Coronary artery (tissue), 2 donors: Measurements from ENCODE around the gene PRKAB2.

Experiments used
- DNase-seq: peaks from one replicate; pipeline ENCODE4 v3.0.0-alpha.2; 2017; ENCODE audit warnings: low spot score
- H3K27ac ChIP-seq, 2 donors: fragments of 200-600 bp; sonication (generic); one replicate each; pipeline ENCODE4 v1.5.1; 2016 to 2019
- H3K4me3 ChIP-seq: fragments of 200-600 bp; sonication (generic); 2 replicates; pipeline ENCODE4 v1.5.1; 2016; ENCODE audit warnings: mild to moderate bottlenecking, moderate library complexity
- CTCF ChIP-seq: fragments of 200-600 bp; sonication (generic); IDR thresholded peaks from one replicate; pipeline ENCODE4 v1.5.1; 2019; ENCODE audit warnings: antibody characterized with exemption

Gene PRKAB2

GRCh38 chr1:147214325-147214724 lies 42.1 kb upstream of the PRKAB2 start:
- H3K4me3 ChIP-seq = no peak overlapping the region
- DNase-seq = no peak
- no peak overlapping the region for H3K27ac ChIP-seq
- no peak for TF ChIP-seq CTCF

- no peak for DNase-seq
- Histone ChIP-seq H3K27ac (no peak overlapping the region), H3K4me3 (no peak overlapping the region)
- TF ChIP-seq CTCF = no peak
These were observed 41.0 kb upstream of the PRKAB2 start for GRCh38 chr1:147213271-147213670.

- no peak overlapping the region for H3K27ac ChIP-seq
These were observed 39.3 kb upstream of the PRKAB2 start for GRCh38 chr1:147211577-147211976.

GRCh38 chr1:147210987-147211386 lies 38.7 kb upstream of the PRKAB2 start:
- TF ChIP-seq CTCF = no peak
- DNase-seq = no peak
- H3K27ac ChIP-seq = no peak overlapping the region

More at GRCh38 chr1:147211577-147211976, 39.3 kb upstream of the PRKAB2 start:
- DNase-seq = no peak
- no peak for TF ChIP-seq CTCF
- no peak overlapping the region for H3K4me3 ChIP-seq

GRCh38 chr1:147209825-147210821 lies 37.9 kb upstream of the PRKAB2 start:
- Histone ChIP-seq H3K4me3 (no peak overlapping the region), H3K27ac (no peak overlapping the region)
- DNase-seq = no peak
- TF ChIP-seq CTCF = no peak

More at GRCh38 chr1:147210987-147211386, 38.7 kb upstream of the PRKAB2 start:
- no peak overlapping the region for H3K4me3 ChIP-seq

- TF ChIP-seq CTCF = no peak
- Histone ChIP-seq H3K27ac (no peak overlapping the region), H3K4me3 (no peak overlapping the region)
- no peak for DNase-seq
These were observed 36.3 kb upstream of the PRKAB2 start for GRCh38 chr1:147208619-147209018.

- DNase-seq = no peak
- no peak for TF ChIP-seq CTCF
- H3K27ac ChIP-seq = no peak overlapping the region
- no peak overlapping the region for H3K4me3 ChIP-seq
These were observed 34.9 kb upstream of the PRKAB2 start for GRCh38 chr1:147207192-147207591.
